Choroid plexus epithelial cell (primary cell): ENCODE data around the gene HOXD3.

Source experiments
- DNase-seq: peaks from one replicate; pipeline ENCODE4 v3.0.0-alpha.2; 2010; ENCODE audit warnings: low read depth
- H3K4me3 ChIP-seq: 2 replicates; pipeline ENCODE4 v1.5.1; 2011; ENCODE audit warnings: low read depth, mild to moderate bottlenecking, control low read depth, low read length, moderate library complexity
- CTCF ChIP-seq: conservative IDR thresholded peaks from 2 replicates; pipeline ENCODE4 v1.5.1; 2011; ENCODE audit warnings: low read depth, mild to moderate bottlenecking, control low read depth, inconsistent platforms, low read length, moderate library complexity

Gene HOXD3

DNA sequence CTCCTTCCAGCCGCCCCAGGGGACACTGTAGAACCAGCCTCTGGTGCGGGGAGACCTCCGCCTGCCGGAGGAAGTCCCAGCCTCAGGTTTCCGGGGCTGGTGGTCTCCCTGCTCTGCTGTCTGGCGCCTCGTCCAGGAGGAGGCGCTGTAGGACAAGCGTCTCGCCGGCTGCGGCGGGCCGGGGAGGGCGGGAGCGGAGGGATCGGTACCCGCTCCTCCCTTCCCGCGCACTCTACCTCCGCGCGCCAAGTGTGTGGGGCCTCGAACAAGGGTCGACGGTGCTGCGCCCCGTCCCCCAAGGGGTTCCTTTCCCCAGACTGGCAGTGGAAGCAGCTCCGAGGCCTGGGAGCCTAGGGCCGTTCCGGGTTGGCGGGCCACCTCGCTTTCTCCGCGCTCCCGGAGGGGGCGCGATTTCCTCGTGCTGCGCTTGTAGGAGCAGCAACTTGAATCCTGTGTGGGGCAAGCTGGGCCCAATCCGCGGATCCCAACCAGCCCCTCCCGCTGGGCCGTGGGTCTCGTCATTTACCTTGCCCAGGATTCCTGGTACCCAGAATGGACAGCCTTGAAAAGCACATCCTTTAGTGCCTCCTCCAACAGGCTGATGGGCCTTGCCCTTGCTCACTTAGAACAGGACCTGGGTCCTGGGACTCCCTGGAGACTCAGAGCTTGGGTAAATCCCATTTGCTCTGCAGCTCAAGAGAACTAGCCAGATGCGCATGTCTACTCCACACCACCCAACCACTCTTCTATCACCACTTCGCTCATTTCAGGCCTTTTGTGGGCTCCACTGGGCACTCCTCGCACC is 16.4 kb upstream of the HOXD3 start:
- peak overlapping the region; percentile 46 for H3K4me3 ChIP-seq

GRCh38 chr2:176142281-176142680 is 14.8 kb upstream of the HOXD3 start:
- no peak for DNase-seq
- no peak for TF ChIP-seq CTCF
- no peak overlapping the region for H3K4me3 ChIP-seq

More for the DNA sequence above, 16.4 kb upstream of the HOXD3 start:
- peak; percentile 51 for DNase-seq
- peak; percentile 76 for TF ChIP-seq CTCF

DNA sequence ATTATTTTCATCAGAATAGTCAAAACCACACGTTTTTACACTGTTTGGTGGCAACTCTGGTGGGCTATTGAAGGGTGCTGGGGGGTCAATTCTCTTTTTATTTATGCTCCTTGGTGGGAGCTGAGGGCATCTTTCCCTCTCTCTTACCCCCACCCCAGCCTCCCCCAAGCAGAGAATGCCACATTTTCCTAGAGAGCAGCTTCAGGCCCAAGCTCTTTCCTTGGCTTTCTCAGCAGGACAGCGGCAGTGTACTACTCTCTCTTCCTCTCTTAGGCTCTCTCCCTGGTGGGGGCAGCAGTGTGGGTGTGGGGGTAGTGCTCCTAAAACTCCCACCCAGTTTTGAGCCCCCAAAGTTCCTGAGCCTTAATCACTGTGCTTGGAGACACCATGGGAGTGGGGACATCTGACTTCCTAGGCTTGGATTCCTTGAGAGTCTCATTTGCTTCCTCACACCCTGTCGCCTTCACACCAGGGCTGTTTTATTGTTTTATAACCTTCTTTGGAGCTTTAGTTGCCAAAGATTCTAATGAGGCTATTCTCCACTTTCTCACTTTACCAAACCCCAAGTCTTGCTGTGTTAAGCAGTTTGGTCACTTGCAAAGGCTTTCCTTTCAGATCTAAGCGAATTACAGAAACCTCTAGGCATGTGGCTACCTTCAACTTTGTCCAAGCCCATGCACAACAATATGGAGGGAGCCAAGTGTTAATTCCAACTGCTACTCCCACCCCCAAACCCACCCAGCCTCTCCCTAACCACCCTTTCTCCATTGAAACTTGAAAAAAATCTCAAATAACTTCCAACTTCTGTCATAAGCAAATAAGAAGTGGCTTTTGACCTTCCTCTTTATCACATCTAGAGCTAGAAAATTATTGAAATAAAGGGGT is 11.8 kb upstream of the HOXD3 start:
- TF ChIP-seq CTCF: no peak
- no peak overlapping the region for H3K4me3 ChIP-seq
- DNase-seq: no peak

DNA sequence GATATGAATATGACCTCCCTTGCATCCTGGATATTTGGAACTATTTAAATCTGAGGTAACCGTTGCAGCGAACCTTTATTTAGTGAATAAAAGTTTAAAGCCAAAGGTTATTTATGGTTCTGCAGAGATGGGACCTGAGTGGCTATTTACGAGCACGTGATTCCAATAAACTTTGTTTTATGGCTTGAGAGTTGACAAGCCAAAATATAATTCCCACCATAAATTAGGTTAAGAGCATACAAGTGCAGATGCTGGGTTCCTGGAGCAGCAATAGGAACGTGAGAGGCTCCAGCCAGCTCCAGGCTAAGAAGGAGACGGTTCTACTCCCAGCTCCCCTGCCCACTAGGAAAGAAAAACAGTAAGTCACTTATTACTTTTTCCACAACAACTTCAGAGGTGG is 11.0 kb upstream of the HOXD3 start:
- no peak for TF ChIP-seq CTCF
- no peak for DNase-seq
- no peak overlapping the region for H3K4me3 ChIP-seq

DNA sequence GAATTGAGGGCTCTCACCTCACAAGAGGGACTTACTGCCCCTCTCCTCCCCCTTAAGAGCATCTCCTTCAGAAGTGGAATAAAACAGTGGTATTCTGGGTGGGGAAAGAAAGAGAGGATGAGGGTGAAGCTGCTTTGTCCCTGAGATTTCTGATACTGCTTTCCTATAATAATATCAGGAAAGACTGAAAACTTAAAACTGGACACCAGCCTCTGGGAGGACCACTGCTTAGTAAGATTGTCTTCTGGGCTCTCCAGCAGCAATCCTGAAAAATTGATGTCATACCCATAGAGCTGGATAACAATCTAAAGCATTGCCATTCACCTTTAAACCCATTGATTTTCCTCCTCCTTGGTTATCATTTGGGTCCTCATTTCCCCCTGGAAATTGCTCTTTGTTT is 10.5 kb upstream of the HOXD3 start:
- no peak for DNase-seq
- TF ChIP-seq CTCF: no peak
- no peak overlapping the region for H3K4me3 ChIP-seq

GRCh38 chr2:176147210-176147799 is 9.8 kb upstream of the HOXD3 start:
- no peak for DNase-seq
- no peak overlapping the region for H3K4me3 ChIP-seq
- no peak for TF ChIP-seq CTCF
